Measurements from ENCODE around the gene HDLBP. TPM values are rescaled to one million over a fixed set of nuclear protein-coding genes. Genes with fewer than 3 reads are reported as not detected.

HDLBP gene
- polyA plus RNA-seq, 3 donors: 50.4 to 73.1 (median 69.9) TPM

DNA sequence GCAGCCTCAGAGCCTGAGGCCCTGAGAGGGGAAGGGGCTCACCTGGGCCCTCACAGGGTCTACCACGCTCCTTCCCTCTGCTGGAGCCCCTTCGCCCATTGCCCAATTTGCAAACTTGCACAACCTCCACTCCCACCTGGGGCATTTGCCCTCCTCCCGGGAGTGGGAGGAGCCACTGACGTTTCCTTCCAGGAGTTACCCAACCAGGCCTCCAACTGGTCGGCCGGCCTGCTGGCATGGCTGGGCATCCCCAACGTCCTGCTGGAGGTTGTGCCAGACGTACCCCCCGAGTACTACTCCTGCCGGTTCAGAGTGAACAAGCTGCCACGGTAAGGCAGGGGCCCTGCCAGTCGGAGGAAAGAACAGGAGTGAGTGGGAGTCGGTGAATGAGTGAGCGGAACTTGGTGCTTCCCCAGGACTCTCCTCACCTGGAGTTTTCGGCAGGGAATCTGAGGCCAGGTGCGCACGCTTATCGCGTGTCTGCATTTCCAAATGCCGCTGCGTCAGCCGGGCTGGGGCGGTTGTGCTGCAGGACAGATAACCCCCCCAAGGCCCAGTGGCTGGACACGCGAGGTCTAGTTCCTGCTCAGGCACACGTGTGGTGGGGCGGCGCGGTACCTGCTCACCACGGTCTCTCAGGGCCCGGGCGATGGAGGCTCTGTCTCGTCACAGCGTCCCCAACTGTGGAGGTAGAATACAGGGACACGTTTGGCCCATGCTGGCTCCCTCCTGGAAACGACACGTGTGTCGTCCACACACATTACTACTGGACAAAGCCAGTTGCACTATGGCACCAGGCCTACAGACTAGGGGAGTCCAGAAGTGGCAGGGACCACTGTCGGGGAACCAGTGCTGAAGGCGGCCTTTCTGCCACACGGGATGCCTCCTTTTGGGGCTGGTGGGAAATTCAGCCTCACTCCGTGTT, 115.3 kb downstream of the HDLBP start:
- WGBS (ENCODE audit: insufficient coverage): 78% methylated on average over 40 of the region's 42 CpGs
- H3K4me1 ChIP-seq (ENCODE audit: control insufficient read depth in 1 of 2, insufficient read depth in 2 of 2, low read length in 2 of 2): peaks cover 3 to 8% of the 10 kb centered on the region in 2 donors
- H3K4me2 ChIP-seq (replicated peaks; ENCODE audit: extremely low read depth, low read length, poor library complexity, severe bottlenecking): no peak overlapping the region
- no peaks in the 10 kb centered on the region for H4K20me1 ChIP-seq (ENCODE audit: insufficient read depth, low read length)
- no peak overlapping the region for H3K27ac ChIP-seq (ENCODE audit: low read depth in 1 of 2, low read length in 2 of 2)
- Mint-ChIP-seq H3K9me3 (no peaks in the 10 kb centered on the region), H3K4me3 (no peak overlapping the region), H3K27me3 (ENCODE audit: low read depth in 3 of 3) (peaks cover 0 to 1% (median 0%) of the 10 kb centered on the region in 3 donors), H3K36me3 (no peaks in the 10 kb centered on the region), H3K4me1 (peaks cover 9% of the 10 kb centered on the region), H3K27ac (no peak overlapping the region)
- TF ChIP-seq, protein P1, sequence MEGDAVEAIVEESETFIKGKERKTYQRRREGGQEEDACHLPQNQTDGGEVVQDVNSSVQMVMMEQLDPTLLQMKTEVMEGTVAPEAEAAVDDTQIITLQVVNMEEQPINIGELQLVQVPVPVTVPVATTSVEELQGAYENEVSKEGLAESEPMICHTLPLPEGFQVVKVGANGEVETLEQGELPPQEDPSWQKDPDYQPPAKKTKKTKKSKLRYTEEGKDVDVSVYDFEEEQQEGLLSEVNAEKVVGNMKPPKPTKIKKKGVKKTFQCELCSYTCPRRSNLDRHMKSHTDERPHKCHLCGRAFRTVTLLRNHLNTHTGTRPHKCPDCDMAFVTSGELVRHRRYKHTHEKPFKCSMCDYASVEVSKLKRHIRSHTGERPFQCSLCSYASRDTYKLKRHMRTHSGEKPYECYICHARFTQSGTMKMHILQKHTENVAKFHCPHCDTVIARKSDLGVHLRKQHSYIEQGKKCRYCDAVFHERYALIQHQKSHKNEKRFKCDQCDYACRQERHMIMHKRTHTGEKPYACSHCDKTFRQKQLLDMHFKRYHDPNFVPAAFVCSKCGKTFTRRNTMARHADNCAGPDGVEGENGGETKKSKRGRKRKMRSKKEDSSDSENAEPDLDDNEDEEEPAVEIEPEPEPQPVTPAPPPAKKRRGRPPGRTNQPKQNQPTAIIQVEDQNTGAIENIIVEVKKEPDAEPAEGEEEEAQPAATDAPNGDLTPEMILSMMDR (IDR thresholded peaks at IDR 0.05): no peak
- no peaks in the 10 kb centered on the region for H3K79me2 ChIP-seq (ENCODE audit: insufficient read depth, low read length)
- no peak overlapping the region for H3K9ac ChIP-seq (ENCODE audit: insufficient read depth, low read length, poor library complexity, severe bottlenecking)
- H3K4me3 ChIP-seq (replicated peaks in 1 of 3; ENCODE audit: low read depth in 2 of 3, low read length in 3 of 3): no peak overlapping the region
- no peaks in the 10 kb centered on the region for H3K9me3 ChIP-seq (replicated peaks in 1 of 2; ENCODE audit: control insufficient read depth in 1 of 2, insufficient read depth in 1 of 2, low read length in 2 of 2)
- H2AFZ ChIP-seq (ENCODE audit: insufficient read depth, low read depth, low read length, poor library complexity, severe bottlenecking): no peak overlapping the region
- H3K36me3 ChIP-seq (replicated peaks in 1 of 2; ENCODE audit: control insufficient read depth in 1 of 2, insufficient read depth in 2 of 2, low read length in 2 of 2): no peaks in the 10 kb centered on the region
- no peaks in the 10 kb centered on the region for H3K27me3 ChIP-seq (ENCODE audit: control insufficient read depth in 2 of 2, insufficient read depth in 2 of 2, low read length in 2 of 2)
- no peak for DNase-seq
- intact Hi-C loops (cut with micrococcal nuclease): no loop called here

DNA sequence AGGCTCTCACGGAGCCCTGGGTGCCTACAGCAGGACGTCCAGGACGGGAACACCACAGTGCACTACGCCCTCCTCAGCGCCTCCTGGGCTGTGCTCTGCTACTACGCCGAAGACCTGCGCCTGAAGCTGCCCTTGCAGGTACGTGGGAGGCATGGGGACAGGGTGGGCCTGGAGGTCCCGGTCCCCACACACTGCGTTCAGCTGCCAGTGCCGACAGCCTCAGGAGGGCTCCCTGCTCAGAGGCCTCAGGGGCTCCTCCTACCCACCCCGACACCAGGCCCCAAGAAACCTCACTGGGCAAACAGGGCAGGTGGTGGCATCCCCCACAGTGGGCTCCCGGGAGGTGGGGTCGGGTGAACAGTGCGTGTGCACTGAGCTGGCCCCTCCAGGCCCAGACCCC, 116.2 kb downstream of the HDLBP start:
- Histone ChIP-seq H4K20me1 (ENCODE audit: insufficient read depth, low read length) (no peaks in the 10 kb centered on the region), H3K79me2 (ENCODE audit: insufficient read depth, low read length) (no peaks in the 10 kb centered on the region), H3K27ac (ENCODE audit: low read depth in 1 of 2, low read length in 2 of 2) (no peak overlapping the region), H3K4me1 (ENCODE audit: control insufficient read depth in 1 of 2, insufficient read depth in 2 of 2, low read length in 2 of 2) (peaks cover 3 to 8% of the 10 kb centered on the region in 2 donors), H2AFZ (ENCODE audit: insufficient read depth, low read depth, low read length, poor library complexity, severe bottlenecking) (no peak overlapping the region), H3K4me3 (replicated peaks in 1 of 3; ENCODE audit: low read depth in 2 of 3, low read length in 3 of 3) (no peak overlapping the region), H3K9me3 (replicated peaks in 1 of 2; ENCODE audit: control insufficient read depth in 1 of 2, insufficient read depth in 1 of 2, low read length in 2 of 2) (no peaks in the 10 kb centered on the region), H3K4me2 (replicated peaks; ENCODE audit: extremely low read depth, low read length, poor library complexity, severe bottlenecking) (no peak overlapping the region), H3K9ac (ENCODE audit: insufficient read depth, low read length, poor library complexity, severe bottlenecking) (no peak overlapping the region), H3K36me3 (replicated peaks in 1 of 2; ENCODE audit: control insufficient read depth in 1 of 2, insufficient read depth in 2 of 2, low read length in 2 of 2) (no peaks in the 10 kb centered on the region), H3K27me3 (ENCODE audit: control insufficient read depth in 2 of 2, insufficient read depth in 2 of 2, low read length in 2 of 2) (no peaks in the 10 kb centered on the region)
- H3K36me3 Mint-ChIP-seq: no peaks in the 10 kb centered on the region
- no peaks in the 10 kb centered on the region for H3K9me3 Mint-ChIP-seq
- H3K4me1 Mint-ChIP-seq: peaks cover 9% of the 10 kb centered on the region
- no peak for DNase-seq
- intact Hi-C loops (cut with micrococcal nuclease): no loop called here
- peaks cover 0 to 4% (median 1%) of the 10 kb centered on the region in 3 donors for H3K27me3 Mint-ChIP-seq (ENCODE audit: low read depth in 3 of 3)
- no peak overlapping the region for H3K4me3 Mint-ChIP-seq
- WGBS (ENCODE audit: insufficient coverage): 93% methylated on average over 16 of the region's 16 CpGs
- H3K27ac Mint-ChIP-seq: no peak overlapping the region
- TF ChIP-seq, protein P1 (IDR thresholded peaks at IDR 0.05): no peak
